ENCODE measurements around the gene PLCD1.

DNA sequence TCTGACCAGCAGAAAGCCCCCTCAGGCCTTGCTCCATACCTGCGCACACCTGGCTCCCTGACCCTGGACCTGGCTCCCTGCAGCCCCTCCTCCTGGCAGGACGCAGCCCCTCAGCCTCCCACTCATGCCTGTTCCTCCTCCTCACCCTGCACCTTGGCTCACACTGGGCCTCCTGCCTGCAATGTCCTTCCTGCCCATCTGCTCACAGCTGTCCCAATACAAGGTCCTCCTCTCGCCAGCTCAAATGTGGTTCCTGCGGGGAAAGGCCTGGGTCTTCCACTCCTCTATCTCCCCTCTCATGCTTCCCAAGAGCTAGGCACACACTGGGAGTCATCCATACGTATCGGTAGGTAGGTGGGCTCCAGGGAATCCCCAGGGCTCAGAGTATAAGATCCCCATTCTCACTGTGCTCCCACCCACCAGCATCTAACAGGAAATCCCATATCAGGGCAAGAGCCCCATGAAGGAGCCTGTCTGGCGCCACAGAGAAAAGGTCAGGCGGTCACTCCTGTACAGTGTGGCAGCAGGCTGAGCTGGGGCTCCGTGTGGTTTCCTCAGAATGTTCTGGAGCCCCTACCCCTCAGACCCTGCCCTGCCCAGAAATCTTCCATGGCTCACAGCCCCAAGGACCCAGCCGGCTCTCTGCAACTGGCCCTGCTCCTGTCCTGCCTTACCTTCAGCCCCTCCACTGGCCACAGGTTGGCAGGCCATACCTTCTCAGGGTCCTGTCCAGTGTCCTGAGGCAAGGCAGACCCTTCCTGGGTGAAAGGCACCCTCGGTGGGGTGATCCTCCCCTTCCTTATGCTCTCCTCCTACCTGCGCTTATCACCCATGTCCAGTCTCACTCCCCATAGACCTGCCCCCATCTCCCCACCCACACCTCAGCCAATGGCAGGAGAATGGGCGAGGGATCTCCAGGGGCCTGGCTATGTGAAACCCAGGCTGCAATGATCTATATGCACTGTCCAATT is 10.9 kb downstream of the PLCD1 start:
- no peak for TF ChIP-seq CTCF (IDR thresholded peaks at IDR 0.05; ENCODE audit: insufficient read depth, low read depth, low read length)
- TF ChIP-seq EZH2 (IDR thresholded peaks at IDR 0.05; ENCODE audit: insufficient read depth, low read length): no peak
